ENCODE data around the gene KRTAP12-3. TPM values are rescaled to one million over a fixed set of nuclear protein-coding genes. Genes with fewer than 3 reads are reported as not detected.
"Not testable (repeated sequence)": the region's sequence is repeated elsewhere in the genome, so short reads cannot be mapped to it uniquely, and the experiment has no call there.

Gene KRTAP12-3
- total RNA-seq, 3 donors from 2014 or later (not counting 1 experiment from before 2014, with no cell fraction given) = 1.0 to 1.1 TPM; not detected in 1

DNA sequence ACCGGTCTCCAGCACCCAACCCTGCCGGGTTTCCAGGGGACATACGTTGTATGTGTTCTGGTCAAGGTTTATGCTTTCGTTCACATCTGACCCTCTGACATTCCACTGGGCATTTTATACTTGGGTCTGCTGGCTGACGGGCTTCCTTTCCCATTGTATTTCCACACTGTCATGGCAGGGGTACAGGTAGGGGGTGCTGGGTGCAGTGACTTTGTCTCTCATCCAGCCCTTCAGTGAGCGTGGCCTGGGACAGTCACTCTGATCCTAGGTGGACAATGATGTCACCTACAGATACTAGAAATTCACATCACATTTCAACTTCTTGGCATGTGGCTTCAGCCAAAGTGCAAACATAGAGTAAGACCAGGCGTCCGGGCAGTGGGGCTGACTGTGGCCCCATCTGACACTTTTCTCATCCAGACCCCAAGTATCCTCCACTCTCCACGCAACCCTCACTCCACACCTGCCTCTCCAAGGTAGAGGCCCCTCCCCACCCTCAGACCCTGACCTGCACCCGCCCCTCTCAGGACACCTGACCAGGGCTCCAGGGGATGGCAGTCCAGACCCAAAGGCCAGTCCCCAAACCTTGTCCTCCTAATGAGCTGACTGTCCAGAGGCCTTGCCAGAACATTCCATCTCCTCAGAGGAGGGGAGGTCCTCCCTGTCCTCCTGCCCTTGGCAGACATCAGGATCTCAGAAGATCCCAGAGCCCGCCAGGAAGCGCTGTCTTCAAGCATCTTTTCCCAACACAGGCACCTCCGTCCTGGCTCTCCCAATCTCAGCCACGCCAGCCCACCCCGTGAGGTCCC, 21.3 kb upstream of the KRTAP12-3 start:
- Histone ChIP-seq H3K4me3 (ENCODE audit: low read length) (no peak overlapping the region), H3K36me3 (ENCODE audit: control insufficient read depth, insufficient read depth, low read length) (no peaks in the 10 kb centered on the region), H3K4me1 (ENCODE audit: control insufficient read depth, insufficient read depth, low read length) (no peaks in the 10 kb centered on the region), H3K27me3 (ENCODE audit: control insufficient read depth, insufficient read depth, low read length) (no peaks in the 10 kb centered on the region), H3K9me3 (ENCODE audit: control insufficient read depth, insufficient read depth, low read length) (peaks cover 10% of the 10 kb centered on the region), H3K27ac (ENCODE audit: low read length) (no peak overlapping the region)
- TF ChIP-seq CTCF (IDR thresholded peaks at IDR 0.05) = no peak
- no peak overlapping the region for H3K27ac Mint-ChIP-seq
- 90% methylated on average over 14 of the region's 15 CpGs for WGBS (ENCODE audit: insufficient coverage)
- peaks cover 16 to 26% of the 10 kb centered on the region in 2 donors for H3K27me3 Mint-ChIP-seq (ENCODE audit: low read depth in 2 of 2)
- peaks cover 18% of the 10 kb centered on the region for H3K36me3 Mint-ChIP-seq
- H3K4me1 Mint-ChIP-seq = peaks cover 0 to 5% of the 10 kb centered on the region in 2 donors
- H3K9me3 Mint-ChIP-seq = peaks cover 3 to 20% of the 10 kb centered on the region in 2 donors
- intact Hi-C loops (cut with micrococcal nuclease) = no loop called here
- H3K4me3 Mint-ChIP-seq = no peak overlapping the region
- DNase-seq (no peak), ATAC-seq (no peak)

GRCh38 chr21:44637018-44637850, 20.5 kb upstream of the KRTAP12-3 start, which contains the start of gene KRTAP10-10:
TSS of gene KRTAP10-10 (plus strand) at chr21:44637356. CDS start at chr21:44637418, 62 bp downstream.
- no peaks in the 10 kb centered on the region for H3K27me3 ChIP-seq (ENCODE audit: control insufficient read depth, insufficient read depth, low read length)
- no peak within 1 kb of the TSS for H3K4me3 Mint-ChIP-seq
- peaks cover 0 to 5% of the 10 kb centered on the region in 2 donors for H3K4me1 Mint-ChIP-seq
- peaks cover 8% of the 10 kb centered on the region for H3K9me3 ChIP-seq (ENCODE audit: control insufficient read depth, insufficient read depth, low read length)
- H3K27ac ChIP-seq (ENCODE audit: low read length) = no peak within 1 kb of the TSS
- H3K27ac Mint-ChIP-seq = peak within 1 kb of the TSS in 1 of 2 donors; percentile 29
- ATAC-seq = no peak
- intact Hi-C loops (cut with micrococcal nuclease) = no loop called here
- H3K36me3 Mint-ChIP-seq = peaks cover 10% of the 10 kb centered on the region
- TF ChIP-seq CTCF (IDR thresholded peaks at IDR 0.05) = no peak
- no peaks in the 10 kb centered on the region for H3K4me1 ChIP-seq (ENCODE audit: control insufficient read depth, insufficient read depth, low read length)
- 80% methylated on average over 21 of the region's 21 CpGs for WGBS (ENCODE audit: insufficient coverage)
- H3K9me3 Mint-ChIP-seq = peaks cover 0 to 15% of the 10 kb centered on the region in 2 donors
- H3K4me3 ChIP-seq (ENCODE audit: low read length) = no peak within 1 kb of the TSS
- no peaks in the 10 kb centered on the region for H3K36me3 ChIP-seq (ENCODE audit: control insufficient read depth, insufficient read depth, low read length)
- DNase-seq = no peak
- peaks cover 18 to 26% of the 10 kb centered on the region in 2 donors for H3K27me3 Mint-ChIP-seq (ENCODE audit: low read depth in 2 of 2)

DNA sequence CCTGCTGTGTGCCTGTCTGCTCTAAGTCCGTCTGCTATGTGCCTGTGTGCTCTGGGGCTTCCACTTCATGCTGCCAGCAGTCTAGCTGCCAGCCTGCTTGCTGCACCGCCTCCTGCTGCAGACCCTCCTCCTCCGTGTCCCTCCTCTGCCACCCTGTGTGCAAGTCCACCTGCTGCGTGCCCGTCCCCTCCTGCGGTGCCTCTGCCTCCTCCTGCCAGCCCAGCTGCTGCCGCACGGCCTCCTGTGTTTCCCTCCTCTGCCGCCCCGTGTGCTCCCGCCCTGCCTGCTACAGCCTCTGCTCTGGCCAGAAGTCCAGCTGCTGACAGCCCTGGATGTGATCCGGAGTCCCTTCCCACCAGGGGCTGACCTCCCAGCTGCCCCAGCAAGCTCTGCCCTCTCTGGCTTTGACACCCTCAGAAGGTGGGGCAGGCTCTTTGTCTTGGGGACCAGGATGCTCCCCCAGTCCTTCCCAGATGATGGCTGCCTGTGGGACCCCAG, 19.8 kb upstream of the KRTAP12-3 start:
- H3K27me3 ChIP-seq (ENCODE audit: control insufficient read depth, insufficient read depth, low read length); H3K36me3 ChIP-seq (ENCODE audit: control insufficient read depth, insufficient read depth, low read length); ATAC-seq; H3K9me3 ChIP-seq (ENCODE audit: control insufficient read depth, insufficient read depth, low read length); H3K36me3 Mint-ChIP-seq; H3K4me3 ChIP-seq (ENCODE audit: low read length); H3K27ac ChIP-seq (ENCODE audit: low read length); H3K4me1 ChIP-seq (ENCODE audit: control insufficient read depth, insufficient read depth, low read length); H3K4me3 Mint-ChIP-seq; H3K27ac Mint-ChIP-seq; intact Hi-C loops (cut with micrococcal nuclease); DNase-seq; H3K4me1 Mint-ChIP-seq: not testable (repeated sequence)
- WGBS (ENCODE audit: insufficient coverage) = 88% methylated on average over 6 of the region's 12 CpGs
- Mint-ChIP-seq H3K27me3 (ENCODE audit: low read depth in 2 of 2) (peaks cover 18 to 26% of the 10 kb centered on the region in 2 donors), H3K9me3 (peaks cover 0 to 11% of the 10 kb centered on the region in 2 donors)

DNA sequence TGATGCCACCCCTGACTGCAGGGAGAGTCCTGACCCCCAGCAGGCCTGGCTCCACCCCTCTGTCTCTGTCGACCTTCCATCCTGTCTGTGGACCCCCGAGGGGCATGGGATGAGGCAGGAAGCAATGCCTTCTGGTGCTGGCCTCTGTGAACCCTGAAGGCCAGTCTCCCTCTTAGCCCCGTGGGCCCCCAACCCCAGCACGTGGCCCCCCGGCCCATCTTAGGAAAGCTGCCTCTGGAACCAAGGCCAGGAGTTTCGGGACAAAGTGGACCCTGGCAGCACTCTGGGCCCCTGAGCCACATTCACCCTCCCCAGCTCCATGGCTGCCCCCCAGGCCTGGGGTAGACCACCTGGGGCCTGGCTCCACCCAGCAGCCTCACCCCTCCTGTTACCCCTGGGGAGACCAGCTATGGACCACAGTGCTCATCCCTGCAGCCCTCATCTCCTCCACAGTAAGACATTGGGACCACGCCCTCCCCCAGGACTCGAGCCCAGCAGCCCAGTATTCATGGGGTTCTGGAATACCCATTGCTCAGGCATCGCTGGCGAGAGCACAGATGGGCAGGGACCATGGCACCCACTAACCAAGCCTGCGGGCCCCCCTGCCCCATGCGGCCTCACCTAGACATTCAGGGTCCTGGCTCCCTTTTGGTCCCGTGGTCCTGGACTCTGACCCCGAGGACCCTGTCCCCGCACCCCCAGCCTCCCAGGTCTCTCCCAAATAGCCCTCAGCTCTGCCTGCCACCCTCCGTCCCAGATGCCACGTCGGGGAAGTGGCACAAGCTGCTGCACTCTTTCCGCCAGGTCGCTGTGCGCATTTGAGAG, 19.0 kb upstream of the KRTAP12-3 start:
- H3K4me3 Mint-ChIP-seq; DNase-seq; H3K4me1 ChIP-seq (ENCODE audit: control insufficient read depth, insufficient read depth, low read length); H3K9me3 Mint-ChIP-seq; ATAC-seq; H3K27ac Mint-ChIP-seq; H3K4me1 Mint-ChIP-seq; H3K9me3 ChIP-seq (ENCODE audit: control insufficient read depth, insufficient read depth, low read length); H3K36me3 ChIP-seq (ENCODE audit: control insufficient read depth, insufficient read depth, low read length); H3K27me3 ChIP-seq (ENCODE audit: control insufficient read depth, insufficient read depth, low read length); H3K4me3 ChIP-seq (ENCODE audit: low read length); H3K27ac ChIP-seq (ENCODE audit: low read length); intact Hi-C loops (cut with micrococcal nuclease); H3K36me3 Mint-ChIP-seq: not testable (repeated sequence)
- H3K27me3 Mint-ChIP-seq (ENCODE audit: low read depth in 2 of 2) = peaks cover 18 to 26% of the 10 kb centered on the region in 2 donors
- WGBS (ENCODE audit: insufficient coverage) = 89% methylated on average over 17 of the region's 21 CpGs
